K562 (cell line): Measurements from ENCODE around the gene PLPP1.

ENCODE experiments used
- CBFB ChIP-seq: sonication (generic); formaldehyde crosslinking; IDR thresholded peaks from 2 replicates; pipeline ENCODE4 v1.4.0; 2020; ENCODE audit warnings: mild to moderate bottlenecking, missing genetic modification reagents
- CEBPB ChIP-seq: fragments of 450-650 bp; IDR thresholded peaks from 2 replicates; pipeline ENCODE4 v1.6.1; 2016; ENCODE audit warnings: missing genetic modification characterization, missing compliant biosample characterization
- CREM ChIP-seq: IDR thresholded peaks from 2 replicates; pipeline ENCODE4 v1.6.1; 2014; ENCODE audit warnings: antibody characterized with exemption, low read depth
- CTCF ChIP-seq, 3 experiments: IDR thresholded peaks in 2 of 3; conservative IDR thresholded peaks in 1 of 3; 2 replicates each; pipeline ENCODE4 v1.5.1; 2011 to 2012; ENCODE audit warnings: low read length in 3 of 3, mild to moderate bottlenecking in 3 of 3, control low read depth in 2 of 3, improper control_type of control experiment in 1 of 3, inconsistent platforms in 1 of 3, low read depth in 1 of 3, mixed read lengths in 1 of 3, moderate library complexity in 1 of 3; ENCODE audit not compliant: insufficient read depth in 2 of 3
- GABPA ChIP-seq: fragments of 200-800 bp; sonication (Bioruptor generic); conservative IDR thresholded peaks from 2 replicates; pipeline ENCODE4 v1.6.1; 2016; ENCODE audit warnings: low read depth, missing genetic modification characterization, missing compliant biosample characterization
- NR1H2 ChIP-seq: sonication (generic); formaldehyde crosslinking; IDR thresholded peaks from 2 replicates; pipeline ENCODE4 v1.4.0; 2020; ENCODE audit warnings: mild to moderate bottlenecking, missing genetic modification reagents
- SP1 ChIP-seq: sonication (generic); formaldehyde crosslinking; IDR thresholded peaks from 2 replicates; pipeline ENCODE4 v1.8.1; 2022; ENCODE audit warnings: mild to moderate bottlenecking, missing genetic modification reagents
- SREBF1 ChIP-seq: fragments of 150-350 bp; IDR thresholded peaks from 2 replicates; pipeline ENCODE4 v1.6.1; 2014; ENCODE audit warnings: antibody characterized with exemption, low read depth, low read length, borderline replicate concordance
- TAF1 ChIP-seq: IDR thresholded peaks from 2 replicates; pipeline ENCODE4 v1.6.1; 2011; ENCODE audit warnings: mild to moderate bottlenecking, low read length, moderate library complexity; ENCODE audit not compliant: insufficient read depth, control insufficient read depth, severe bottlenecking; ENCODE audit errors: extremely low read depth
- TCF3 ChIP-seq: sonication (generic); formaldehyde crosslinking; IDR thresholded peaks from 2 replicates; pipeline ENCODE4 v1.4.0; 2020; ENCODE audit warnings: mild to moderate bottlenecking, missing genetic modification reagents
- ZNF23 ChIP-seq: fragments of 250-450 bp; sonication (Bioruptor Pico); IDR thresholded peaks from 2 replicates; pipeline ENCODE4 v1.4.0; 2020; ENCODE audit warnings: mild to moderate bottlenecking
- ZNF592 ChIP-seq: fragments of 450-650 bp; IDR thresholded peaks from 2 replicates; pipeline ENCODE4 v1.6.1; 2017; ENCODE audit warnings: antibody characterized with exemption, mild to moderate bottlenecking

GRCh38 chr5:55427157-55427556 lies 107.6 kb downstream of the PLPP1 start:
- TF ChIP-seq CBFB (CRISPR knock-in tag) (no peak), SREBF1 (no peak), NR1H2 (CRISPR knock-in tag) (no peak), ZNF592 (no peak), SP1 (CRISPR knock-in tag) (no peak), GABPA (tag) (no peak), ZNF23 (CRISPR knock-in tag) (no peak), CREM (no peak), CEBPB (no peak), TCF3 (no peak), TAF1 (no peak), CTCF (IDR thresholded peaks at IDR 0.05 in 2 of 3, conservative IDR thresholded peaks at IDR 0.05 in 1 of 3; ENCODE audit: insufficient read depth in 2 of 3, low read depth in 1 of 3, low read length in 3 of 3) (no peak)
